Measurements from ENCODE around the gene KCTD4.

Gene KCTD4

GRCh38 chr13:45228002-45228401 is 27.2 kb upstream of the KCTD4 start:
- no peak for FAIRE-seq
- no peak for DNase-seq (ENCODE audit: insufficient read length)
- no peak for TF ChIP-seq TAF1 (IDR thresholded peaks at IDR 0.05; ENCODE audit: borderline replicate concordance, low read depth, low read length)
- TF ChIP-seq POLR2A (IDR thresholded peaks at IDR 0.05; ENCODE audit: low read depth, low read length), result no peak
- no peak for TF ChIP-seq POLR2AphosphoS5 (IDR thresholded peaks at IDR 0.05; ENCODE audit: low read depth, low read length)

DNA sequence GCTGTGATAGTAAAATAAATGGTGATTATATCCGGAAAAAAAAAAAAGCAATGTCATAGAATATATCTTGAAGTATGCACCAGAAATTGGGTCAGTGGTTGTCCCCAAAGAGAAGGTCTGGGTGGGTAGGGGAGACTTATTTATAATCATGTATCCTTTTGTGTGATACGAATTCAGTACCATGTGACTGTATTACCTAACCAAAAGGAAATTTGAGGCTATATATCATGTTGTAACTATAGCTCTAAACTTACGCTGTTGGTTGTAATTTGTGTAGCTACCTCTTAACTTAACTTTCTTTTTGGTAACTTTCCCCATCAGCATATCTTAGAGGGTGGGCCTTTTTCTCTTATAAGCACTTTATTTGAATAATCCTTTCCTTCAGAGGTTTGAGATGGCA is 25.2 kb upstream of the KCTD4 start:
- FAIRE-seq, result no peak

GRCh38 chr13:45225370-45225769 is 24.5 kb upstream of the KCTD4 start:
- FAIRE-seq, result peak; percentile 40
- TF ChIP-seq TAF1 (IDR thresholded peaks at IDR 0.05; ENCODE audit: borderline replicate concordance, low read depth, low read length), result no peak
- no peak for TF ChIP-seq POLR2AphosphoS5 (IDR thresholded peaks at IDR 0.05; ENCODE audit: low read depth, low read length)
- TF ChIP-seq POLR2A (IDR thresholded peaks at IDR 0.05; ENCODE audit: low read depth, low read length), result no peak
- DNase-seq (ENCODE audit: insufficient read length), result no peak

More for the DNA sequence above, 25.2 kb upstream of the KCTD4 start:
- no peak for DNase-seq (ENCODE audit: insufficient read length)
- TF ChIP-seq TAF1 (IDR thresholded peaks at IDR 0.05; ENCODE audit: borderline replicate concordance, low read depth, low read length) (no peak), POLR2AphosphoS5 (IDR thresholded peaks at IDR 0.05; ENCODE audit: low read depth, low read length) (no peak), POLR2A (IDR thresholded peaks at IDR 0.05; ENCODE audit: low read depth, low read length) (no peak)

- FAIRE-seq (no peak), DNase-seq (ENCODE audit: insufficient read length) (no peak)
- TF ChIP-seq POLR2A (IDR thresholded peaks at IDR 0.05; ENCODE audit: low read depth, low read length) (no peak), TAF1 (IDR thresholded peaks at IDR 0.05; ENCODE audit: borderline replicate concordance, low read depth, low read length) (no peak), POLR2AphosphoS5 (IDR thresholded peaks at IDR 0.05; ENCODE audit: low read depth, low read length) (no peak)
Measured at GRCh38 chr13:45224176-45224575, 23.3 kb upstream of the KCTD4 start.

- FAIRE-seq (no peak), DNase-seq (ENCODE audit: insufficient read length) (no peak)
- TF ChIP-seq TAF1 (IDR thresholded peaks at IDR 0.05; ENCODE audit: borderline replicate concordance, low read depth, low read length) (no peak), POLR2A (IDR thresholded peaks at IDR 0.05; ENCODE audit: low read depth, low read length) (no peak), POLR2AphosphoS5 (IDR thresholded peaks at IDR 0.05; ENCODE audit: low read depth, low read length) (no peak)
Measured at GRCh38 chr13:45222919-45223318, 22.1 kb upstream of the KCTD4 start.

GRCh38 chr13:45222516-45222915 is 21.7 kb upstream of the KCTD4 start:
- TF ChIP-seq TAF1 (IDR thresholded peaks at IDR 0.05; ENCODE audit: borderline replicate concordance, low read depth, low read length) (no peak), POLR2AphosphoS5 (IDR thresholded peaks at IDR 0.05; ENCODE audit: low read depth, low read length) (no peak), POLR2A (IDR thresholded peaks at IDR 0.05; ENCODE audit: low read depth, low read length) (no peak)
- FAIRE-seq, result no peak
- DNase-seq (ENCODE audit: insufficient read length), result no peak

DNA sequence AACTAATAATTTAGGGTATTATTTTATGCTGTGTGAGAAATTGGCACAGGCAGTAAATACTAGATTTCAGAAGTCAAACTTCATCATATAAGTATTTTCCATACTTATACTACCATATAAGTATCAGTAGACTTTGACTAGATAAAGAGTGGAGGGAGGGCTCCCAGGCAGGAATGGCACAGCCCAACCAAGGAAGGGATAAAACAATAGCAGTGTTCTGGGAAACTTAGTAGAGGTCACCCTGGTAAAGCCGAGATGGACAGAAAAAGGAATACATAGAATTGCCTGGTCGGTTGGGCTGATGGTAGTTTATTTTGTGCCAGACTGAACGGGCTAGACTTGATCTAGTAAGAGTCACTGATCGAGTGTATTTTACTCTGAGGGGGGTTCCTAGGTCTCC is 19.6 kb upstream of the KCTD4 start:
- no peak for DNase-seq (ENCODE audit: insufficient read length)
- no peak for FAIRE-seq
- TF ChIP-seq POLR2A (IDR thresholded peaks at IDR 0.05; ENCODE audit: low read depth, low read length), result no peak
- TF ChIP-seq TAF1 (IDR thresholded peaks at IDR 0.05; ENCODE audit: borderline replicate concordance, low read depth, low read length), result no peak

GRCh38 chr13:45219938-45220375 is 19.1 kb upstream of the KCTD4 start:
- FAIRE-seq (no peak), DNase-seq (ENCODE audit: insufficient read length) (no peak)
- no peak for TF ChIP-seq TAF1 (IDR thresholded peaks at IDR 0.05; ENCODE audit: borderline replicate concordance, low read depth, low read length)
- no peak for TF ChIP-seq POLR2AphosphoS5 (IDR thresholded peaks at IDR 0.05; ENCODE audit: low read depth, low read length)
- no peak for TF ChIP-seq POLR2A (IDR thresholded peaks at IDR 0.05; ENCODE audit: low read depth, low read length)

DNA sequence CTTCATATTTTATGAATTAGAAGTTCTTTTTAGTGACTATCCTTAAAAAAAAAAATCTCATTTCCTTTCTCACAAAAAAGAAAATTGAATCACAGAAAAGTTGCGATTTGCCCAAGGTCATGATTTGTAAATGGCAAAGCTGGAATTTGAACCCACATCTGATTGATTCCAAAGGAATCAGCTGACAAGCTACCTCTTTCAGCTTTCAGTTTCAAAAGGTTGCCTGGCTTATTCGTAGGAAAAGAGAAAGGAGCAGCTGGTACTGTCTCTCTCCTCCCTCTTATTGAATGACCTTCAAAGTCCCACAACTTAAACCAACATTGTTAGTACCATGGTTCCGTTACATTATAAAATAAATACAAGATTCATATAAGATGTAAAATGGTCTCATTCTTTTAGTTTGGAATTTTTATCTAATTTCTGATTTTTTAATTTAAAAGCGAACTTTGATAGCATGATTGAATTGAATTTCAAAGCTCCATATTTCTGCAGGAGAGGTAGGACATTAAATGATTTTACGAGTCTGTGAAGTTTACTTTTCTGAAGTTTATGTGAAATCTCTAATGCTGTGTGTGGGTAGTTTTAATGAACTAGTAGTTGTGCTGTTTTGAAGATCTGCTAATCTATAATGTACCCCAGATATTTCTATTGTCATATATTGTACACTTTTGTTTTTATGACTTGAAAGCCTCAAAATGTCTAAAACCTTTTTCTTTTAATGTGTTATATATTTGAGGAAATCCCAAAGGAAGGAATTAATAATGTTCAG is 18.5 kb upstream of the KCTD4 start:
- no peak for TF ChIP-seq POLR2A (IDR thresholded peaks at IDR 0.05; ENCODE audit: low read depth, low read length)
- TF ChIP-seq TAF1 (IDR thresholded peaks at IDR 0.05; ENCODE audit: borderline replicate concordance, low read depth, low read length), result no peak
- TF ChIP-seq POLR2AphosphoS5 (IDR thresholded peaks at IDR 0.05; ENCODE audit: low read depth, low read length), result no peak
- FAIRE-seq (no peak), DNase-seq (ENCODE audit: insufficient read length) (no peak)

DNA sequence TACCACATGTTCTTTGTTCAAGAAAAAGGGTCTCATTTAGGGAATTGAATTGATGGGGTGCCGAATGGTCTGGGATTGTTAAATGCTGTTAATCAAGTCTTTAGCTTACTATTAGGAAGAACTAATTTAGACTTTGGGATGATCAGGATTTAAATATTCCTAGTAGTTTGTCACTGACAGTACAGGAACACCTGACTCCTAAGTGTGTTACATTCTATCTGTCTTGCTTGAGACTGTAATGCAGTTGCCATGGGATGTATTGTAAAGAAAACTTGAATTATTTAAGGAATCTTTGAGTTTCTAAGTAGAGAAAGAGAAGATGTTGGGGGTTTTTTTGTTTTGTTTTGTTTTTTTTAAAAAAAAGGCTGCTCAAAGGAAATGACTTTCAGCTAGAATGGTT is 17.8 kb upstream of the KCTD4 start:
- DNase-seq (ENCODE audit: insufficient read length) (no peak), FAIRE-seq (no peak)
- TF ChIP-seq TAF1 (IDR thresholded peaks at IDR 0.05; ENCODE audit: borderline replicate concordance, low read depth, low read length) (no peak), POLR2AphosphoS5 (IDR thresholded peaks at IDR 0.05; ENCODE audit: low read depth, low read length) (no peak), POLR2A (IDR thresholded peaks at IDR 0.05; ENCODE audit: low read depth, low read length) (no peak)

- no peak for DNase-seq (ENCODE audit: insufficient read length)
- TF ChIP-seq TAF1 (IDR thresholded peaks at IDR 0.05; ENCODE audit: borderline replicate concordance, low read depth, low read length) (no peak), POLR2AphosphoS5 (IDR thresholded peaks at IDR 0.05; ENCODE audit: low read depth, low read length) (no peak), POLR2A (IDR thresholded peaks at IDR 0.05; ENCODE audit: low read depth, low read length) (no peak)
- FAIRE-seq, result no peak
Measured at GRCh38 chr13:45216193-45216592, 15.3 kb upstream of the KCTD4 start.

DNA sequence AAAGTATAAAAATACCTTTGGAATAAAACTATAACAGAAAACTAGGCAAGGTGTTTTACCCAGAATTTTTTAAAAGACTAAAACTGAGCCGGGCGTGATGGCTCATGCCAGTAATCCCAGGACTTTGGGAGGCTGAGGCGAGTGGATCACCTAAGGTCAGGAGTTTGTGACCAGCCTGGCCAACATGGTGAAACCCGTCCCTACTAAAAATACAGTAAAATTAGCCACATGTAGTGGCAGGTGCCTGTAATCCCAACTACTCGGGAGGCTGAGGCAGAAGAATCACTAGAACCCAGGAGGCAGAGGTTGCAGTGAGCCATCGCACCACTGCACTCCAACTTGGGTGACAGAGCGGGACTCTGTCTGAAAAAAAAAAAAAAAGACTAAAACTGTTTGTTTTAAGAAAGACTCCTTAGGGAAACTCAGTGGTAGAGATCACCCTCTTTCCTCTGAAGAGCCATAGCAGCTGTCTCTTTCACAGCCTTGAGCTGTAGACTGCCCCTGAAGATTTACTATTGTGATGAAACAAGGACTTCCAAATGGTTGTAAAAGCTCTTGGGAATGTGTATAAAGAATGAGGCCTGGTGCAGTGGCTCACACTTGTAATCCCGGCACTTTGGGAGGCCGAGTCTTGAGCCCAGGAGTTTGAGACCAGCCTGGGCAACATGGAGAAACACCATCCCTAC is 14.7 kb upstream of the KCTD4 start:
- DNase-seq (ENCODE audit: insufficient read length) (no peak), FAIRE-seq (no peak)
- TF ChIP-seq POLR2A (IDR thresholded peaks at IDR 0.05; ENCODE audit: low read depth, low read length) (no peak), TAF1 (IDR thresholded peaks at IDR 0.05; ENCODE audit: borderline replicate concordance, low read depth, low read length) (no peak), POLR2AphosphoS5 (IDR thresholded peaks at IDR 0.05; ENCODE audit: low read depth, low read length) (no peak)
